Parathyroid adenoma (tissue), 2 donors: ENCODE data around the gene OR52E2.

Experiments used
- H2AFZ ChIP-seq: fragments of 300-600 bp; sonication (generic); one replicate; pipeline ENCODE4 v1.7.0; 2017; ENCODE audit warnings: antibody characterized with exemption, mild to moderate bottlenecking
- H3K27ac ChIP-seq: fragments of 300-600 bp; sonication (generic); one replicate; pipeline ENCODE4 v1.7.0; 2017
- H3K27me3 ChIP-seq: fragments of 300-600 bp; sonication (generic); one replicate; pipeline ENCODE4 v1.7.0; 2017; ENCODE audit warnings: low read length; ENCODE audit not compliant: control insufficient read depth, insufficient read depth
- H3K36me3 ChIP-seq: fragments of 300-600 bp; sonication (generic); one replicate; pipeline ENCODE4 v1.7.0; 2017; ENCODE audit warnings: low read length; ENCODE audit not compliant: control insufficient read depth, insufficient read depth
- H3K4me1 ChIP-seq: fragments of 300-600 bp; sonication (generic); one replicate; pipeline ENCODE4 v1.7.0; 2017; ENCODE audit warnings: control low read depth
- H3K4me2 ChIP-seq: fragments of 300-600 bp; sonication (generic); one replicate; pipeline ENCODE4 v1.7.0; 2017; ENCODE audit warnings: low read length
- H3K4me3 ChIP-seq: fragments of 300-600 bp; sonication (generic); one replicate; pipeline ENCODE4 v1.7.0; 2017; ENCODE audit warnings: low read depth, low read length
- H3K79me2 ChIP-seq: fragments of 300-600 bp; sonication (generic); one replicate; pipeline ENCODE4 v1.7.0; 2017; ENCODE audit warnings: control low read depth
- H3K9ac ChIP-seq: fragments of 300-600 bp; sonication (generic); one replicate; pipeline ENCODE4 v1.7.0; 2017; ENCODE audit warnings: mild to moderate bottlenecking
- H3K9me3 ChIP-seq: fragments of 300-600 bp; sonication (generic); one replicate; pipeline ENCODE4 v1.7.0; 2017; ENCODE audit warnings: low read length; ENCODE audit not compliant: control insufficient read depth
- CTCF ChIP-seq: fragments of 300-600 bp; sonication (generic); IDR thresholded peaks from one replicate; pipeline ENCODE4 v1.7.0; 2017; ENCODE audit warnings: antibody characterized with exemption, mild to moderate bottlenecking
- donor health status: primary hyperparathyroidism.

Gene OR52E2

DNA sequence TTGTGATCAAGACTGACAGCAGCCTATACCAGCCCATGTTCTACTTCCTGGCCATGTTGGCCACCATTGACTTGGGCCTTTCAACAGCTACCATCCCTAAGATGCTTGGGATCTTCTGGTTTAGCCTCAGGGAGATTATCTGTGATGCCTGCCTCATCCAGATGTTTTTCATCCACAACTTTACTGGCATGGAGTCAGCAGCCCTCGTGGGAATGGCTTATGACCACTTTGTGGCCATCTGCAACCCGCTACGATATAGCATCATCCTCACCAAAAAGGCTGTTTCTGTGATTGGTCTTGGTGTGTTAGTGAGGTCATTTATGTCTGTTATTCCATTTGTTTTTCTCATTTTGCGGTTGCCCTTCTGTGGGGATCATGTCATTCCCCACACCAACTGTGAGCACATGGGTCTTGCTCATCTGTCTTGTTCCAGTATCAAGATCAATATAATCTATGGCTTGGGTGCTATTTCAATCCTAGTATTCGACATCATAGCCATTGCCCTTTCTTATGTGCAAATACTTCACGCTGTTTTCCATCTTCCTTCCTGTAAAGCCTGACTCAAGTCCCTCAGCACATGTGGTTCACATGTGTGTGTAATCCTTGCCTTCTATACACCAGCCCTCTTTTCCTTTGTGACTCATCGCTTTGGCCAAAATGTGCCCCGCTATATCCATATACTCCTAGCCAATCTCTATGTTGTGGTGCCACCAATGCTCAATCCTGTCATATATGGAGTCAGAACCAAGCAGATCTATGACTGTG, 33.6 kb upstream of the OR52E2 start:
- Histone ChIP-seq H3K4me1 (no peaks in the 10 kb centered on the region), H3K36me3 (no peaks in the 10 kb centered on the region), H3K27me3 (no peaks in the 10 kb centered on the region), H3K9me3 (no peaks in the 10 kb centered on the region), H3K4me3 (no peak overlapping the region), H3K4me2 (no peak overlapping the region), H3K79me2 (no peaks in the 10 kb centered on the region), H3K9ac (no peak overlapping the region), H3K27ac (no peak overlapping the region), H2AFZ (no peak overlapping the region)
- no peak for TF ChIP-seq CTCF

DNA sequence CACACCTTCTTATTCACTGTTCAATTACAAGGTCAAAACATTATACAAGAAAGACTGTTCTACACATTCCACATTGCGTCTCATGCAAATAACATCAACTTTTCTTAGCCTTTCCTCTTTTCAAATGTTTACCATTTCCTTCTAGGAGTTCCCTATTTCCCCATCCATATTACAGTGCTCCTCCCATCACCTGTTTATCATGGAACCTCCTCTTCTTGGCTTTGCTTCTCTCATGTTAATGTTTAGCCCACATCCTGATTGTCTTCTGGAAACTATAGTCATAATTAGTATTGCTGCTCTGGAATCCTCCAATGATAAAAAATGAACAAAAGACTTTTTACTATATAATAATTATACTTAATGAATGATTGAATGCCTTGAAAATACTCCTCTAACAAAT, 31.2 kb upstream of the OR52E2 start:
- Histone ChIP-seq H3K4me1 (no peaks in the 10 kb centered on the region), H3K9me3 (no peaks in the 10 kb centered on the region), H3K36me3 (no peaks in the 10 kb centered on the region), H3K27me3 (no peaks in the 10 kb centered on the region), H3K79me2 (no peaks in the 10 kb centered on the region), H3K9ac (no peak overlapping the region), H3K27ac (no peak overlapping the region), H3K4me2 (no peak overlapping the region), H2AFZ (no peak overlapping the region), H3K4me3 (no peak overlapping the region)
- no peak for TF ChIP-seq CTCF

DNA sequence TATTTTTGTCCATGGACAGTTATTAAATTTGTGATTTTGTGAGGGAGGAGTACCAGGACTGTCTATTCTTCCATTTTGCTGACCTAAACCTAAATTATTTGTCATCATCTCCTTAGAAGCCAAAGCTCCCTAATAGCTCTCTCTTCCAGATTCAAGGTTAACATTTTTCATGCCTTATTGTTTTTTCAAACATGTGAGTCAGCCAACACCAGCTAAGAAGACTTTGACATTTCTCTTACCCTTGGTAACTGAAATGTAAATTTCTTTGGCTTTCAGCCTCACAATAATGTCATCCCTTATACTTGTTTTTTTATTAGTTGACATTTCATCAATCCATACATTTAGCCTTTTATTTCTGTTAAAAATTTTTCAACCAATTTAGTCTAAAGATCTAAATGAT, 29.1 kb upstream of the OR52E2 start:
- Histone ChIP-seq H2AFZ (no peak overlapping the region), H3K9me3 (no peaks in the 10 kb centered on the region), H3K79me2 (no peaks in the 10 kb centered on the region), H3K4me3 (no peak overlapping the region), H3K36me3 (no peaks in the 10 kb centered on the region), H3K4me2 (no peak overlapping the region), H3K27me3 (no peaks in the 10 kb centered on the region), H3K4me1 (no peaks in the 10 kb centered on the region), H3K27ac (no peak overlapping the region), H3K9ac (no peak overlapping the region)
- no peak for TF ChIP-seq CTCF

- Histone ChIP-seq H3K79me2 (no peaks in the 10 kb centered on the region), H2AFZ (no peak overlapping the region), H3K27ac (no peak overlapping the region), H3K4me1 (no peaks in the 10 kb centered on the region), H3K27me3 (no peaks in the 10 kb centered on the region), H3K36me3 (no peaks in the 10 kb centered on the region), H3K4me2 (no peak overlapping the region), H3K9me3 (no peaks in the 10 kb centered on the region), H3K9ac (no peak overlapping the region), H3K4me3 (no peak overlapping the region)
- TF ChIP-seq CTCF = no peak
These were observed 24.2 kb upstream of the OR52E2 start for GRCh38 chr11:5083602-5084001.

- Histone ChIP-seq H3K36me3 (no peaks in the 10 kb centered on the region), H3K4me1 (no peaks in the 10 kb centered on the region), H3K9me3 (no peaks in the 10 kb centered on the region), H3K27ac (no peak overlapping the region), H3K4me3 (no peak overlapping the region), H3K4me2 (no peak overlapping the region), H3K27me3 (no peaks in the 10 kb centered on the region), H3K79me2 (no peaks in the 10 kb centered on the region), H3K9ac (no peak overlapping the region), H2AFZ (no peak overlapping the region)
- no peak for TF ChIP-seq CTCF
These were observed 22.0 kb upstream of the OR52E2 start for GRCh38 chr11:5081405-5081804.
